CD4-positive, alpha-beta T cell (primary cell): ENCODE data around the gene CATSPERZ. TPM values are rescaled to one million over a fixed set of nuclear protein-coding genes. Genes with fewer than 3 reads are reported as not detected.

ENCODE experiments used
- ATAC-seq: fragments of 200-7000 bp; cut with Tn5 transposase; one replicate; pipeline ENCODE4 v1.10.0; 2022; ENCODE audit warnings: mild to moderate bottlenecking; ENCODE audit not compliant: poor library complexity
- CTCF ChIA-PET: fragments of 350-600 bp; sonication (Branson Sonifier 250); formaldehyde crosslinking; loops from one replicate; lab custom pipeline; 2021; ENCODE audit warnings: antibody characterized with exemption, inconsistent platforms; lab: Charles Lee
- POLR2A ChIA-PET: fragments of 350-600 bp; sonication (Branson Sonifier 250); formaldehyde crosslinking; loops from one replicate; lab custom pipeline; 2021; ENCODE audit warnings: antibody characterized with exemption, inconsistent platforms; lab: Charles Lee
- DNase-seq, 14 experiments: peaks; one replicate each; pipeline ENCODE4 v3.0.0-alpha.2; 2013 to 2020; ENCODE audit warnings: mixed read lengths in 2 of 14
- H3K27ac ChIP-seq, 2 donors: one replicate each; pipeline versions ENCODE4 v1.5.1 to v1.7.0; 2013; ENCODE audit warnings: low read length in 2 of 2, low read depth in 1 of 2, mild to moderate bottlenecking in 1 of 2
- H3K27me3 ChIP-seq, 2 experiments: 1 replicate in 1 of 2; 2 replicates in 1 of 2; pipeline versions ENCODE4 v1.6.1 to v1.7.0; 2013; ENCODE audit warnings: low read length in 2 of 2, control low read depth in 1 of 2, mild to moderate bottlenecking in 1 of 2, moderate library complexity in 1 of 2; ENCODE audit not compliant: insufficient read depth in 2 of 2, control insufficient read depth in 1 of 2
- H3K36me3 ChIP-seq: one replicate; pipeline ENCODE4 v1.6.1; 2013; ENCODE audit warnings: low read length, control low read depth; ENCODE audit not compliant: insufficient read depth
- H3K4me1 ChIP-seq: one replicate; pipeline ENCODE4 v1.6.1; 2013; ENCODE audit warnings: low read length, control low read depth; ENCODE audit not compliant: insufficient read depth
- H3K4me3 ChIP-seq: one replicate; pipeline ENCODE4 v1.5.1; 2013; ENCODE audit warnings: mild to moderate bottlenecking, low read length, moderate library complexity
- H3K9me3 ChIP-seq, 2 experiments: 1 replicate in 1 of 2; 2 replicates in 1 of 2; pipeline versions ENCODE4 v1.6.1 to v1.7.0; 2013; ENCODE audit warnings: low read length in 2 of 2, mild to moderate bottlenecking in 2 of 2, control low read depth in 1 of 2, moderate library complexity in 1 of 2; ENCODE audit not compliant: control insufficient read depth in 1 of 2, insufficient read depth in 1 of 2
- H3K27ac Mint-ChIP-seq: one replicate; pipeline ENCODE4 v1.8.0; 2020; ENCODE audit warnings: mixed read lengths
- H3K27me3 Mint-ChIP-seq: one replicate; pipeline ENCODE4 v1.8.0; 2021; ENCODE audit warnings: mixed read lengths
- H3K36me3 Mint-ChIP-seq: one replicate; pipeline ENCODE4 v1.8.0; 2021; ENCODE audit warnings: low read depth, mixed read lengths
- H3K4me1 Mint-ChIP-seq: one replicate; pipeline ENCODE4 v1.8.0; 2021; ENCODE audit warnings: low read depth, mixed read lengths
- H3K4me3 Mint-ChIP-seq: one replicate; pipeline ENCODE4 v1.8.0; 2020; ENCODE audit warnings: mild to moderate bottlenecking, mixed read lengths
- H3K9me3 Mint-ChIP-seq: one replicate; pipeline ENCODE4 v1.8.0; 2020; ENCODE audit warnings: mixed read lengths
- intact Hi-C, 2 experiments: fragments of 100-400 bp; cut with DNase I in 1 of 2; cut with micrococcal nuclease in 1 of 2; formaldehyde crosslinking; loops; one replicate each; pipeline versions ENCODE4 v1.15.1 to v1.9.0; 2023 to 2025; cut with DNase I, micrococcal nuclease
- total RNA-seq, 174 experiments: library from RNA in 2 of 174; stranded (reverse) in 2 of 174; gene quantifications; one replicate each; pipeline ENCODE4 v1.2.3 and lab custom pipeline; 2021 to 2026
- TF ChIP-seq, protein P1 (sequence below): fragments of 200-600 bp; IDR thresholded peaks from one replicate; pipeline ENCODE4 v1.8.0; 2022; ENCODE audit warnings: antibody characterized with exemption, mild to moderate bottlenecking

CATSPERZ gene
- total RNA-seq, 2 experiments from 2014 or later = not detected

DNA sequence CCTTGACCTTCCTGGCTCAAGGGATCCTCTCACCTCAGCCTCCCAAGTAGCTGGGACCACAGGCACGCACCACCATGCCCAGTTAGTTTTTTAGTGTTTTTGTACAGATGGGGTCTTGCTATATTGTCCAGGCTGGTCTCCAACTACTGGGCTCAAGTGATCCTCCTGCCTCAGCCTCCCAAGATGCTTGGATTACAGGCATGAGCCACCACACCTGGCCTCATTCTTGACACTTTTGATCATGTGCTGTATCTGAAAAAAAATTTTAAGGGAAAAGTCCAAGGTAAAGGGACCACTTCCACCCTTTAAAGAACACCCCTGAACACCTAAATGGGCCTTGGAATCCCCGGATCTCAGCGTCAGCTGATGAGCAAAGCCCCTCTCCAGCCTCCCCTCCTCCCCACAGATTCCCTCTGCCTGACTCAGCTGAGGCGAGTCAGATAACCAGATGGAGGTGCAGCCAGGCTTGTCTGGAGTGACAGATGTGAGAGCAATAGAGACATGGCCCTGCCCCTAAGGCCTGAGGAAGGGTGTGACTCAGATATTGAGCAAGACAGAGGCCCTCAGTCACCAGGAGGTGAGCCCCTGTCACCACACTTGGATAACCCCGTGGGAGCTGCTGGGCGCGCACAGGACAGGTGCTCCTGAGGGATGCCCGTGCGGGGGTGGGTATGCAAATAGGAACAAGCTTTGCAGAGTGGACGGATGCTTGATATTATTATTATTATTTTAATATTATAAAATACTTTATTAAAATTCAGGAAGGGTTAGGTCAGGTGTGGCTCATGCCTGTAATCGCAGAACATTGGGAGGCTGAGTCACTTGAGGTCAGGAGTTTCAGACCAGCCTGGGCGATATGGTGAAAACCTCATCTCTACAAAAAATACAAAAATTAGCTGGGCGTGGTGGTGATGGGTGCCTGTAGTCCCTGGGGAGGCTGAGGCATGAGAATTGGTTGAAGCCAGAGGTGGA, 34.9 kb downstream of the CATSPERZ start:
- Histone ChIP-seq H3K9me3 (no peaks in the 10 kb centered on the region), H3K27ac (no peak overlapping the region), H3K36me3 (peaks cover 14% of the 10 kb centered on the region), H3K27me3 (no peaks in the 10 kb centered on the region), H3K4me1 (peaks cover 24% of the 10 kb centered on the region), H3K4me3 (no peak overlapping the region)
- no peaks in the 10 kb centered on the region for H3K27me3 Mint-ChIP-seq
- no peaks in the 10 kb centered on the region for H3K9me3 Mint-ChIP-seq
- DNase-seq = peak in 2 of 14 experiments; percentile 63 to 75
- intact Hi-C loops = no loop called here
- no peak overlapping the region for H3K4me3 Mint-ChIP-seq
- H3K4me1 Mint-ChIP-seq = peaks cover 32% of the 10 kb centered on the region
- CTCF ChIA-PET = no interaction called here
- H3K27ac Mint-ChIP-seq = no peak overlapping the region
- TF ChIP-seq, protein P1, sequence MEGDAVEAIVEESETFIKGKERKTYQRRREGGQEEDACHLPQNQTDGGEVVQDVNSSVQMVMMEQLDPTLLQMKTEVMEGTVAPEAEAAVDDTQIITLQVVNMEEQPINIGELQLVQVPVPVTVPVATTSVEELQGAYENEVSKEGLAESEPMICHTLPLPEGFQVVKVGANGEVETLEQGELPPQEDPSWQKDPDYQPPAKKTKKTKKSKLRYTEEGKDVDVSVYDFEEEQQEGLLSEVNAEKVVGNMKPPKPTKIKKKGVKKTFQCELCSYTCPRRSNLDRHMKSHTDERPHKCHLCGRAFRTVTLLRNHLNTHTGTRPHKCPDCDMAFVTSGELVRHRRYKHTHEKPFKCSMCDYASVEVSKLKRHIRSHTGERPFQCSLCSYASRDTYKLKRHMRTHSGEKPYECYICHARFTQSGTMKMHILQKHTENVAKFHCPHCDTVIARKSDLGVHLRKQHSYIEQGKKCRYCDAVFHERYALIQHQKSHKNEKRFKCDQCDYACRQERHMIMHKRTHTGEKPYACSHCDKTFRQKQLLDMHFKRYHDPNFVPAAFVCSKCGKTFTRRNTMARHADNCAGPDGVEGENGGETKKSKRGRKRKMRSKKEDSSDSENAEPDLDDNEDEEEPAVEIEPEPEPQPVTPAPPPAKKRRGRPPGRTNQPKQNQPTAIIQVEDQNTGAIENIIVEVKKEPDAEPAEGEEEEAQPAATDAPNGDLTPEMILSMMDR = no peak
- POLR2A ChIA-PET = no interaction called here
- ATAC-seq = no peak
- peaks cover 24% of the 10 kb centered on the region for H3K36me3 Mint-ChIP-seq

DNA sequence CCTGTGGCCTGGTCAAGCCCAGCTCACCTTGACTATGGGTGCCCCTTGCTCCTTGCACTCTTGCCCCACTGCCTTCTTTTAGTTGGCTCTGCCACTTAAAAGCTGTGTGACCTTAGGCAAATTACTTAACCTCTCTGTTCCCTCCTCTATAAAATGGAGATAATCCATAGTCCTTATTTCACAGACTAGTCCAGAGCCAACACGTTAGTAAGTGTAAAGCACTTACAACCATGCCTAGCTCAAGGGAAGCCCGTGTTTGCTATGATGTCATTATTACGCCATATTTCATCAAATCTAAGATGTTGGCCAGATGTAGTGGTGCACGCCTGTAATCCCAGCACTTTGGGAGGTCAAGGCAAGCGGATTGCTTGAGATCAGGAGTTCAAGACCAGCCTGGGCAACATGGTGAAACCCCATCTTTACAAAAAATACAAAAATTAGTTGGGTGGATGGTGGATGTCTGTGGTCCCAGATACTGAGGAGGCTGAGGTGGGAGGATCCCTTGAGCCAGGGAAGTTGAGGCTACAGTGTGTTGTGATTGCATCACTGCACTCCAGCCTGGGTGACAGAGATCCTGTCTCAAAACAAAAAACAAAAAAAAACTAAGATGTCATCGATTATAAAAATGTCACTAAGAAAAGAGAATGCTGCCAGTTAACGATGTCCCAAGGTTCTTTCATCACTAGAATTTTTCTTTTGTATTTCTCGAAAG, 37.5 kb downstream of the CATSPERZ start:
- Histone ChIP-seq H3K4me1 (peaks cover 37% of the 10 kb centered on the region), H3K9me3 (no peaks in the 10 kb centered on the region), H3K27ac (no peak overlapping the region), H3K27me3 (no peaks in the 10 kb centered on the region), H3K4me3 (no peak overlapping the region), H3K36me3 (peaks cover 24% of the 10 kb centered on the region)
- ChIA-PET CTCF (no interaction called here), POLR2A (interaction anchor here (0.6 to 2.0 kb wide), 2 partner anchors 20 to 24 kb away, joined by 3 to 8 read pairs; partner anchors contain the start of genes PRDX5 and TRMT112)
- DNase-seq = no peak
- TF ChIP-seq, protein P1 = no peak
- no peak overlapping the region for H3K27ac Mint-ChIP-seq
- peaks cover 35% of the 10 kb centered on the region for H3K36me3 Mint-ChIP-seq
- intact Hi-C loops = loop anchor here in 1 of 2 experiments (1.0 kb wide), 1 partner anchor 18 kb away; no protein-coding TSS in a partner anchor
- no peak overlapping the region for H3K4me3 Mint-ChIP-seq
- H3K27me3 Mint-ChIP-seq = no peaks in the 10 kb centered on the region
- no peaks in the 10 kb centered on the region for H3K9me3 Mint-ChIP-seq
- peaks cover 49% of the 10 kb centered on the region for H3K4me1 Mint-ChIP-seq
- ATAC-seq = no peak

DNA sequence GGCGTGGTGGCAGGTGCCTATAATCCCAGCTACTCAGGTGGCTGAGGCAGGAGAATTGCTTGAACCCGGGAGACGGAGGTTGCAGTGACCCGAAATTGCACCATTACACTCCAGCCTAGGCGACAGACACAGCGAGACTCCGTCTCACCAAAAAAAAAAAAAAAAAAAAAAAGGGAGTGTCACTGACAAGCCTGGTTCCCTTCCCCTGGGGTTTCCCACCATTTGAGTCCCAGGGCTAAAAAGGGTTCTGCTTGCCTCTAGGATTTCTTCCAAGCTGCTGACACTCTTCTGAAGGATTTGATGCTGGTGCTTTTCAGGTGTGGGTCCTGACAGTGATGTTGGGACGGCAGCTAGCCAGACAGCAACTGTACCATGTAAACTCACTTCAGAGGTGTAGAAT, 38.6 kb downstream of the CATSPERZ start:
- TF ChIP-seq, protein P1 = no peak
- CTCF ChIA-PET = no interaction called here
- peaks cover 32% of the 10 kb centered on the region for H3K36me3 ChIP-seq
- Mint-ChIP-seq H3K36me3 (peaks cover 34% of the 10 kb centered on the region), H3K4me1 (peaks cover 49% of the 10 kb centered on the region), H3K9me3 (no peaks in the 10 kb centered on the region), H3K27ac (peak overlapping the region; percentile 93), H3K27me3 (no peaks in the 10 kb centered on the region), H3K4me3 (peak overlapping the region; percentile 92)
- POLR2A ChIA-PET = interaction anchor here (4.7 kb wide), 1 partner anchor 21 kb away, joined by 103 read pairs; the partner anchor contains the start of genes PRDX5 and TRMT112
- peak in 1 of 14 experiments; percentile 31 for DNase-seq
- no peak for ATAC-seq
- intact Hi-C loops = loop anchor here in 1 of 2 experiments (1.0 kb wide), 1 partner anchor 19 kb away; no protein-coding TSS in a partner anchor
- H3K4me1 ChIP-seq = peaks cover 47% of the 10 kb centered on the region
- no peak overlapping the region for H3K4me3 ChIP-seq
- peak overlapping the region in 1 of 2 donors; percentile 93 for H3K27ac ChIP-seq
- no peaks in the 10 kb centered on the region for H3K9me3 ChIP-seq
- H3K27me3 ChIP-seq = no peaks in the 10 kb centered on the region
